ENCODE data around the gene ITGA8. TPM values are rescaled to one million over a fixed set of nuclear protein-coding genes. Genes with fewer than 3 reads are reported as not detected.
"Not testable (repeated sequence)": the region's sequence is repeated elsewhere in the genome, so short reads cannot be mapped to it uniquely, and the experiment has no call there.

The ITGA8 gene
- total RNA-seq: 2.4 TPM

GRCh38 chr10:15719899-15720634, at the start of gene ITGA8:
Gene ITGA8 (minus strand): TSS chr10:15719922. CDS start chr10:15719771, 151 bp downstream.
- DNase-seq (ENCODE audit: low spot score): no peak

- DNase-seq (ENCODE audit: low spot score): no peak
Measured at GRCh38 chr10:15764892-15765454, 45.3 kb upstream of the ITGA8 start.

- DNase-seq (ENCODE audit: low spot score): no peak
Measured at GRCh38 chr10:15763006-15763405, 43.3 kb upstream of the ITGA8 start.

- DNase-seq (ENCODE audit: low spot score): not testable (repeated sequence)
Measured at GRCh38 chr10:15762239-15762638, 42.5 kb upstream of the ITGA8 start.

- DNase-seq (ENCODE audit: low spot score): not testable (repeated sequence)
Measured at GRCh38 chr10:15761224-15761623, 41.5 kb upstream of the ITGA8 start.

- DNase-seq (ENCODE audit: low spot score): no peak
Measured at GRCh38 chr10:15760681-15761080, 41.0 kb upstream of the ITGA8 start.

GRCh38 chr10:15759265-15759664, 39.5 kb upstream of the ITGA8 start:
- no peak for DNase-seq (ENCODE audit: low spot score)

- DNase-seq (ENCODE audit: low spot score): no peak
Measured at GRCh38 chr10:15758618-15759017, 38.9 kb upstream of the ITGA8 start.

GRCh38 chr10:15754937-15755336, 35.2 kb upstream of the ITGA8 start:
- no peak for DNase-seq (ENCODE audit: low spot score)

GRCh38 chr10:15751046-15751445, 31.3 kb upstream of the ITGA8 start:
- no peak for DNase-seq (ENCODE audit: low spot score)

GRCh38 chr10:15748126-15748525, 28.4 kb upstream of the ITGA8 start:
- DNase-seq (ENCODE audit: low spot score): no peak

GRCh38 chr10:15747632-15748031, 27.9 kb upstream of the ITGA8 start:
- no peak for DNase-seq (ENCODE audit: low spot score)

- DNase-seq (ENCODE audit: low spot score): peak; percentile 15
Measured at GRCh38 chr10:15745751-15746150, 26.0 kb upstream of the ITGA8 start.

- peak; percentile 48 for DNase-seq (ENCODE audit: low spot score)
Measured at GRCh38 chr10:15744217-15744865, 24.6 kb upstream of the ITGA8 start.

GRCh38 chr10:15743443-15743842, 23.7 kb upstream of the ITGA8 start:
- DNase-seq (ENCODE audit: low spot score): no peak

GRCh38 chr10:15742836-15743235, 23.1 kb upstream of the ITGA8 start:
- no peak for DNase-seq (ENCODE audit: low spot score)

- no peak for DNase-seq (ENCODE audit: low spot score)
Measured at GRCh38 chr10:15742102-15742501, 22.4 kb upstream of the ITGA8 start.

GRCh38 chr10:15741581-15741980, 21.9 kb upstream of the ITGA8 start:
- no peak for DNase-seq (ENCODE audit: low spot score)

GRCh38 chr10:15740261-15740660, 20.5 kb upstream of the ITGA8 start:
- no peak for DNase-seq (ENCODE audit: low spot score)

GRCh38 chr10:15739254-15739970, 19.7 kb upstream of the ITGA8 start:
- no peak for DNase-seq (ENCODE audit: low spot score)

- DNase-seq (ENCODE audit: low spot score): no peak
Measured at GRCh38 chr10:15738270-15738925, 18.7 kb upstream of the ITGA8 start.

GRCh38 chr10:15737656-15738055, 17.9 kb upstream of the ITGA8 start:
- no peak for DNase-seq (ENCODE audit: low spot score)
